Endothelial cell of umbilical vein (primary cell): ENCODE results near the gene PHPT1.

Experiments used
- EZH2 ChIP-seq: IDR thresholded peaks from 2 replicates; pipeline ENCODE4 v1.6.1; 2012; ENCODE audit warnings: borderline replicate concordance, low read depth, mild to moderate bottlenecking, moderate library complexity, low read length, inconsistent platforms; ENCODE audit not compliant: severe bottlenecking
- FOS ChIP-seq: IDR thresholded peaks from 2 replicates; pipeline ENCODE4 v1.6.1; 2011; ENCODE audit warnings: mild to moderate bottlenecking, low read length, moderate library complexity, borderline replicate concordance; ENCODE audit not compliant: insufficient read depth
- POLR2A ChIP-seq: IDR thresholded peaks from 2 replicates; pipeline ENCODE4 v1.6.1; 2012; ENCODE audit warnings: low read depth, mild to moderate bottlenecking, control low read depth, low read length
- POLR2AphosphoS5 ChIP-seq: IDR thresholded peaks from 2 replicates; pipeline ENCODE4 v1.6.1; 2012; ENCODE audit warnings: low read depth, mild to moderate bottlenecking, control low read depth, low read length, moderate library complexity; ENCODE audit not compliant: insufficient read depth
- TF ChIP-seq, protein P1 (sequence below), 2 donors: IDR thresholded peaks; 1 replicate in 1 of 2; 2 replicates in 1 of 2; pipeline ENCODE4 v1.5.1; 2011; ENCODE audit warnings: low read length in 2 of 2, mild to moderate bottlenecking in 2 of 2, moderate library complexity in 2 of 2, control low read depth in 1 of 2, inconsistent platforms in 1 of 2, low read depth in 1 of 2; ENCODE audit not compliant: insufficient read depth in 1 of 2; ENCODE audit errors: extremely low read depth in 1 of 2

GRCh38 chr9:136900556-136900955, 51.3 kb downstream of the PHPT1 start:
- TF ChIP-seq, protein P1, sequence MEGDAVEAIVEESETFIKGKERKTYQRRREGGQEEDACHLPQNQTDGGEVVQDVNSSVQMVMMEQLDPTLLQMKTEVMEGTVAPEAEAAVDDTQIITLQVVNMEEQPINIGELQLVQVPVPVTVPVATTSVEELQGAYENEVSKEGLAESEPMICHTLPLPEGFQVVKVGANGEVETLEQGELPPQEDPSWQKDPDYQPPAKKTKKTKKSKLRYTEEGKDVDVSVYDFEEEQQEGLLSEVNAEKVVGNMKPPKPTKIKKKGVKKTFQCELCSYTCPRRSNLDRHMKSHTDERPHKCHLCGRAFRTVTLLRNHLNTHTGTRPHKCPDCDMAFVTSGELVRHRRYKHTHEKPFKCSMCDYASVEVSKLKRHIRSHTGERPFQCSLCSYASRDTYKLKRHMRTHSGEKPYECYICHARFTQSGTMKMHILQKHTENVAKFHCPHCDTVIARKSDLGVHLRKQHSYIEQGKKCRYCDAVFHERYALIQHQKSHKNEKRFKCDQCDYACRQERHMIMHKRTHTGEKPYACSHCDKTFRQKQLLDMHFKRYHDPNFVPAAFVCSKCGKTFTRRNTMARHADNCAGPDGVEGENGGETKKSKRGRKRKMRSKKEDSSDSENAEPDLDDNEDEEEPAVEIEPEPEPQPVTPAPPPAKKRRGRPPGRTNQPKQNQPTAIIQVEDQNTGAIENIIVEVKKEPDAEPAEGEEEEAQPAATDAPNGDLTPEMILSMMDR (IDR thresholded peaks at IDR 0.05; ENCODE audit: extremely low read depth in 1 of 2, insufficient read depth in 1 of 2, low read depth in 1 of 2, low read length in 2 of 2), result no peak
- TF ChIP-seq EZH2 (no peak), POLR2A (no peak), POLR2AphosphoS5 (no peak), FOS (no peak)
